DND-41 (cell line): ENCODE data around the gene GPR146.

Source experiments
- EZH2 ChIP-seq: IDR thresholded peaks from 3 replicates; pipeline ENCODE4 v1.6.1; 2012; ENCODE audit warnings: borderline replicate concordance, low read depth, mild to moderate bottlenecking, moderate library complexity, low read length, inconsistent platforms; ENCODE audit not compliant: severe bottlenecking
- TF ChIP-seq, protein P1 (sequence below): IDR thresholded peaks from 2 replicates; pipeline ENCODE4 v1.5.1; 2012; ENCODE audit warnings: borderline replicate concordance, low read length, moderate library complexity, mild to moderate bottlenecking; ENCODE audit not compliant: poor library complexity, severe bottlenecking; ENCODE audit errors: extremely low read depth

DNA sequence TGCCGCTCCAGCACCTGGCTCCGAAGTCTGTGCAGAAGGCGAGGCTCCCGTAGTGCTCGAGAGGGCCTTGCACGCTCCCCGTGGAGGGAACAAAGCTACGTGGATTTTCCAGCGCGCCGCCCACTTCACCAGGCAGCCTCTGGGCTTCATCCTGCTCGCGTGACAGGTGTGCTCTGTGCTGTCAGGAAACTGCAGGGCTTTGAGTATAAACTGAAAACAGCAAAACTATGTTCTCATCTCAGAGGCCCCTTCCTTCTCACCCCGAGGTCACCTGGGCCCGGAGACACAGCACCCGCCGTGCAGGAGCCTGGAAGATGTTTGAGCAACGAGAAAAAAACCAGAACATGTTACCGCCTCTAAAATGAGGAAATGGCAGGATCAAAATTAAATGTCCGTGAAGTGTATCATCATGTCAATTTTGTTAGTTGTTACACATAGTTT, 17.6 kb upstream of the GPR146 start:
- no peak for TF ChIP-seq EZH2
- TF ChIP-seq, protein P1, sequence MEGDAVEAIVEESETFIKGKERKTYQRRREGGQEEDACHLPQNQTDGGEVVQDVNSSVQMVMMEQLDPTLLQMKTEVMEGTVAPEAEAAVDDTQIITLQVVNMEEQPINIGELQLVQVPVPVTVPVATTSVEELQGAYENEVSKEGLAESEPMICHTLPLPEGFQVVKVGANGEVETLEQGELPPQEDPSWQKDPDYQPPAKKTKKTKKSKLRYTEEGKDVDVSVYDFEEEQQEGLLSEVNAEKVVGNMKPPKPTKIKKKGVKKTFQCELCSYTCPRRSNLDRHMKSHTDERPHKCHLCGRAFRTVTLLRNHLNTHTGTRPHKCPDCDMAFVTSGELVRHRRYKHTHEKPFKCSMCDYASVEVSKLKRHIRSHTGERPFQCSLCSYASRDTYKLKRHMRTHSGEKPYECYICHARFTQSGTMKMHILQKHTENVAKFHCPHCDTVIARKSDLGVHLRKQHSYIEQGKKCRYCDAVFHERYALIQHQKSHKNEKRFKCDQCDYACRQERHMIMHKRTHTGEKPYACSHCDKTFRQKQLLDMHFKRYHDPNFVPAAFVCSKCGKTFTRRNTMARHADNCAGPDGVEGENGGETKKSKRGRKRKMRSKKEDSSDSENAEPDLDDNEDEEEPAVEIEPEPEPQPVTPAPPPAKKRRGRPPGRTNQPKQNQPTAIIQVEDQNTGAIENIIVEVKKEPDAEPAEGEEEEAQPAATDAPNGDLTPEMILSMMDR = no peak
